Left colon (tissue), 2 donors: ENCODE results near the gene STK32B. TPM values are rescaled to one million over a fixed set of nuclear protein-coding genes. Genes with fewer than 3 reads are reported as not detected.
"Not testable (repeated sequence)": the region's sequence is repeated elsewhere in the genome, so short reads cannot be mapped to it uniquely, and the experiment has no call there.

ENCODE experiments used
- ATAC-seq: fragments of 200-7000 bp; cut with Tn5 transposase; one replicate; pipeline ENCODE4 v1.9.1; 2020; ENCODE audit warnings: mild to moderate bottlenecking, moderate library complexity
- DNase-seq, 2 donors: peaks; one replicate each; pipeline ENCODE4 v3.0.0-alpha.2; 2020
- intact Hi-C, 2 donors: fragments of 100-400 bp; cut with DNase I in 1 of 2; cut with micrococcal nuclease in 1 of 2; formaldehyde crosslinking; loops; one replicate each; pipeline versions ENCODE4 v1.11.2 to v1.14.0; 2022; cut with DNase I, micrococcal nuclease
- total RNA-seq, 2 donors: library from RNA; stranded (reverse); fragmentation: NEBNext Ultra II Directional; extraction: Animal tissue kit (Norgen Biotek cat#: 25700); gene quantifications; one replicate each; pipeline ENCODE4 v1.2.1, GENCODE V29; 2021
- donor health status: DM: no; HTN: no; CAD: no.
- donor health status: DM: yes; HTN: yes; CAD: no.

STK32B gene
- total RNA-seq, 2 donors from 2014 or later, result 0.40 to 0.78 TPM

DNA sequence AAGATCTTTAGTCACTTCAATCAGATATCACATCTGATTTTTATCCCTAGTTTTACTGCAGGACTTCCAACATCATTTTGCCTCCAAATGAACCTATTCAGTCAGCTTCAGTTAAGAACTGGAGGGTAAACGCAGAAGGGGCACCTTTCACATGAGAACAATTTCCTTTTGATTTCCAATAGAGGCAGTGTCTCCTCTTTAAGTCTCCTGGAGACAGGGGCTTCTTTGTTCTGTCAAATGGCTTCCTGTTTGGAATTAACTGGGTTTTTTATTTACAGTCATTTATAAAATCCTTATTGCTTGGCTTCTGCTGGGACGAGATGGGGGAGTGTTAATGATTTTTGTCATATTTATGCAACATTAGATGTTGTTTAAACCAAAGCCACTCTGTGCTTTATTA lies 164.0 kb downstream of the STK32B start:
- ATAC-seq (no peak), DNase-seq (no peak)
- intact Hi-C loops, result no loop called here

DNA sequence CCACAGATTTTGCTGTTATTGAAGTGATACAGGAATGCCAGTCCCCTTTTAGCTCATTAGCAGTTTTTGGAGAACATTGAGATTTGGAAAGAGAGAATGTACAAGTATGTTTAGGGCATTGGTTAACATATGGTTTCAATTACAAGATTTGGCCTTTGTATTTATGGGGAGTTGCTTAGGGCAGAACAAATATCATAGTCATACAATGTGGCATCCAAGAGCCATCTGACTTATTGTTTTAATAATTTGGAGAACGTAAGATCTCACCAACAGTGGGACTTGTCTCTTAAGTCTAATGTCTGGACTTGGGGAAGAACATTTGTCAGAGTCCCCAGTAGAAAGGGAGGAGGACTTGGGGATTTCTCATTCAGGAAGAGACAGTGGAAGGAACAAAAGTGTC lies 166.1 kb downstream of the STK32B start:
- ATAC-seq (no peak), DNase-seq (no peak)
- intact Hi-C loops, result no loop called here

DNA sequence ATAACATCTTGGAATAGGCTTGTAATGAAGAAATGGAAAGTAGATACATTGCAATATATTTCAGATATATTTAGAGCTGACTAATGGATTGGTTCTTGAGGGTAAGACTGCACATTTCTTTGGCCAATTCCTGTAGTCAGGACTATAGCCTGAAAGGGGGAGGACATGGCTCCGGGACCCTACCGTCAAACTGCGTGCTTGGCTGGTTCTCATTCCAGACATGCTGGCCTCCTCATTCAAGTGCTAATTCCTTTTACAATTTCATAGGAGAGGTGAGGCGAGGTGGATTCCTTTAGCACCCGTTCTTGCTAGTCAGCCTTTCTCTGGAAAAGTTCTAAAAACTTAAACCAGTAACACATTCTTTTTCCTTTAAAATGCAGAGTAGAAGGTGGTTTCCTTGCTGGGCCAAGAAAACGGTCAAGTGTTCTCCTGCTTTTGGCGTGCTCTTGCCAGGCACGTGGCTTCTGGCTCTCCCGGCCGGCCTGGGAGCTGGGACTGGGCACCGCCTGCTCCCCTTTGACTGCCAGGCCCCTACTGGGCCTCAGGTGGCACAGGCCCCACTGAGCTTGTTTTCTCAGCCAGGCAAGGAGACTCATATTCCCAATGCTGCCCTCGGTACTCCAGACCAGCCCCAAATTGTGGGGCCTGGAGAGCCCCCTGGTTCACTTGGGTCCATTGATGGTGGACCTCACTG lies 167.2 kb downstream of the STK32B start:
- no peak for ATAC-seq
- intact Hi-C loops, result no loop called here

DNA sequence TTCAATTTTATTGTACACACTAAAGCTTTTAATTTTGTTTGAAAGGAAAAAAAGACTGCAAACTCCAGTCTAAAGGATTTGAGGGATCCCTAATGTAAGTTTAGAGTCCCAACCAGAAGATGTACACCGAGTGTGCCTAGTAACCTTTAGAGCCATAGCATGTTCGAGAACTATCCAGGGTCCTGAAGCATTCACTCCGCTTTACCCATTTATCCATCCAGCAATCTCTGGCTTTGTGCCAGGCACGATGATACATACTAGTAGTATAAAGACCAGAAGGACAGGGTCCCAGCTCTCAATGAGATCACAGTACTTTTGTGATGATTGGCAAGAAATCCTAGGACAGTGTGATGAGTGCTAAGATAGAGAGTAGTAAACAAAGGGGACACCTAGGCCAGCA lies 168.7 kb downstream of the STK32B start:
- intact Hi-C loops, result no loop called here
- no peak for ATAC-seq
- DNase-seq, result no peak

More for the DNA sequence above, 167.2 kb downstream of the STK32B start:
- no peak for DNase-seq

DNA sequence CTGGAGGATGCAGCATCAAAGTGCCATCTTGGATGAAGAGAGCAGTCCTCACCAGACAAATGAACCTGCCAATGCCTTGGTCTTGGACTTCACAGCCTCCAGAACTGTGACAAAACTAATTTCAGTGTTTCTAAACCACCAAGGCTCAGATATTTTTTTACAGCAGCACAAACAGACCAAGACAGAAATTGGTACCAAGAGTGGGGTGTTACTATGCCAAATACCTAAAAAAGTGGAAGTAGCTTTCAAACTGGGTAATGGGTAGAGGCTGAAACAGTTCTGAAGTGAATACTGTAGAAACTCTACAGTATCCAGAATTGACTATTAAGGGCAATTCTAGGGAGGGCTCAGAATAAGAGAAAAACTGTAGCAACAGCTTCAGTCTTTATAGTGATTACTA lies 170.8 kb downstream of the STK32B start:
- ATAC-seq (no peak), DNase-seq (no peak)
- intact Hi-C loops, result no loop called here

DNA sequence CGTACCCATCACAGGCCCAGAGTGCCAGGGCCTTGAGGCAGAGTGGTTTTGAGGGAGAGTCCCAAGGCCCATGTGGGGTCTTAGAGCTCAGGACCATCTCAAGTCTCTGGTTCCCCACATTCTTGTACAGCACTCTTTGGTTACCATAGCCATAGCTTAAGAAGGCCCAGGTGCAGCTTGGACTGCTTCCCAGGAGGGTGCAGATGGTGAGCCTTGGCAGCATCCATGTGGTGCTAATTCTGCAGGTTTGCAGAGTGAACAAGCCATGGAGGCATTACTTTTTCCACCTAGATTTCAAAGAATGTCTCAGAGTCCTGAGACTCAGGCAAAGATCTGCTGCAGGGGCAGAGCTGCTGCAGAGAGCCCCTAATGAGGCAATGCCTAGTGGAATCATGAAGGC lies 171.7 kb downstream of the STK32B start:
- DNase-seq (no peak), ATAC-seq (no peak)
- intact Hi-C loops, result no loop called here

DNA sequence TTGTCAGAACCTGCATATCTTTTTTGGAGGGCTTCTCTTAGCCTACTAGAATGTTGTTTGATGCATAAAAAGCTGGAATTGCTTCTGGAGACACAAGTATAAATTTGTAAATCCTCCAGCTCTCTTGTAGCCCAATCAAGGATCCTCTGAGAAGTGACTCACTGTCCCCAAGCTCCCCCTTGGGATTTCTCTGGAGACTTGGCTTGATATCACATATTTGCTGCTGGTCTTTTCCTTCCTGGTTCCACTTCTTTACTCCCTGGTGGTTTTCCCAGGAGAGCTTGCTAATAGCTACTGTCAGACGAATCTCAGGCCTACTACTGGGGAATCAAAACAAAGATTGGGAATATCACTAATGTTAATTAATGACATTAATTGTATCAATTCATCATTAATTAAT lies 173.1 kb downstream of the STK32B start:
- intact Hi-C loops, result no loop called here
- DNase-seq, result no peak
- ATAC-seq, result no peak

DNA sequence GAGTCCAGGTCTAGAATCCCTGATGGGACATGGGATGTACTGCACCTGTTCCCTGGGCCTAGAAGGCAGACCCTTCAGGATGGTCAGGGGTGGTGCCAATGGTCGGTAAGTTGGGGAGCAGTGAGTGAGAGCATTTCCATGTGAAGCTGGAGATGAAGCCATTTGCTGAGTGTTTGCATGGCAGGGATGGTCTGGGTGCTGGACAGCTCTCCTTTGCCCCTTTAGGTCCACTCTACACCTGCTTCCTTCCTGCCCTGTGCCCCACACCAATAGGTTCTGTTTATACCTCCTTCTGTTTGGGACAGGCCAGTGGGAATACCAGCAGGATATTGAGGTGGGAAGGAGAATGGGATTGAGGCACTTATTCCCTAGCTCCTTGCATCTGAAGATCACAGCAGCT lies 181.3 kb downstream of the STK32B start:
- ATAC-seq (no peak), DNase-seq (no peak)
- intact Hi-C loops, result no loop called here

DNA sequence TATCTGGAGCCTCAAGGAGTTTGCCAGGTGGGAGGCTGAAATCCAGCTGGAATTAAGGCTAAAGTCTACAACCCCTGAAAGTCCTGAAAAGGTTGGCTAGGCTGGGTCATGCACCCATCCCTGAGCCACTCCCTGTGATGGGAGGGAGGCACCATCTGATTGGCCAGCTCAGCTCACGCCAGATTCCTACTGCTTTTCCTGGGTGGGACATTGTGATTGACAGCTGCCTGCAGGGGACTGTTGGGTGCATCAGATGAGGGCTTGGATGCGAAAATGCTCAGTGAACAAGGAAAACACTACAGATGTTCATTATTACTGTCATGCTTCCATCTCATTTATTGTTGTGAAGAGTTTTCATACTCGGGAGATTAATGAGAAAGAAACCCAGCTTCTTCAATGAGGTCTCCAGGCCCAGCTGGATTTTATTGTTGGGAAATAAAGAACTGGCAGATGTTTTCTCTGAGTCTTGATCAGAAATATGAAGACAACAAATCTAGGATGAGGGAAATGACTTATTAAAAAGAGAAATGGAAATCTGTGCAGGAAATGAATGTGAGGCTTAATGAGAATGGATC lies 185.9 kb downstream of the STK32B start:
- intact Hi-C loops, result no loop called here
- ATAC-seq (no peak), DNase-seq (no peak)

DNA sequence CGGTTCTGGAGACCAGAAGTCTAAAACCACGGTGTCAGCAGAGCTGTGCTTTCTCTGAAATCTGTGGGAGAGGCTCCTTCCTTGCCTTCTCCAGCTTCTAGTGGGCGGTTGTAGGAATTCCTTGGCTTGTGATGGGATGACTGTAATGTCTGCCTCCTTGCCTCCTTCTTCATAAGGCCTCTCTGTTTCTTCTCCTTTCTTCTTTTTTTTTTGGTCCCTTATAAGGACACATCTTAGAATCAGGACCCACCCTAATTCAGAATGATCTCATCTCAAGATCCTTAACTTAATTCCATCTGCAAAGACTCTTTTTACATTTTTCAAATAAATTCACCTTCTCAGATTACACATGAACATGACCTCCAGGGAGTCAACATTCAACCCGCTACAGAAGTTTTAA lies 186.9 kb downstream of the STK32B start:
- ATAC-seq, result no peak
- DNase-seq, result no peak

DNA sequence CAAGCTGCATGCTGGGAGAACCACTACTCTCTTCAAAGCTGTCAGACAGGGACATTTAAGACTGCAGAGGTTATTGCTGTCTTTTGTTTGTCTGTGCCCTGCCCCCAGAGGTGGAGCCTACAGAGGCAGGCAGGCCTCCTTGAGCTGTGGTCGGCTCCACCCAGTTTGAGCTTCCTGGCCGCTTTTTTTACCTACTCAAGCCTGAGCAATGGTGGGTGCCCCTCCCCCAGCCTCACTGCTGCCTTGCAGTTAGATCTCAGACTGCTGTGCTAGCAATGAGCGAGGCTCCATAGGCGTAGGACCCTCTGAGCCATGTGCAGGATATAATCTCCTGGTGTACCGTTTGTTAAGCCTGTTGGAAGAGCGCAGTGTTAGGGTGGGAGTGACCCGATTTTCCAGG lies 195.8 kb downstream of the STK32B start:
- intact Hi-C loops, ATAC-seq, DNase-seq: not testable (repeated sequence)

More for the DNA sequence above, 186.9 kb downstream of the STK32B start:
- intact Hi-C loops, result no loop called here

DNA sequence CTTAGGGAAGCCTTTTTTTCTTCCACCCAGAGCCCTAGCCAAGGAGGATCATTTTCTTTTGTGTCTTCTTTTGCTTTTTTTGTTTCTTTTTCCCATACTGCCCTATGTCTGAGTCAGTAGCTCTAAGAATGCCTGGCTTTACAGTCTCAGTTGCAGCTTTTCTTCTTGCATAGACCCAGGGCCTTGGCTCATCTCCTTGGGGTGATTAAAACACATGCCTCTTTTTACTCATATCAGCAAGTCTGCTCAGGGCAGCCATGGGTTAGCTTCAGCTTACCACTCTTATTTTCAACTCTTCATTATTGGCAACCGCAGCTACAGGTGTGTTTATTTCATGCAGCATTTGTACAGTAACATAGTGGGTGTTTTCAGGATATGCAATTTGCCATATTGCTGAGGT lies 196.5 kb downstream of the STK32B start:
- ATAC-seq (no peak), DNase-seq (no peak)
- intact Hi-C loops, result no loop called here

DNA sequence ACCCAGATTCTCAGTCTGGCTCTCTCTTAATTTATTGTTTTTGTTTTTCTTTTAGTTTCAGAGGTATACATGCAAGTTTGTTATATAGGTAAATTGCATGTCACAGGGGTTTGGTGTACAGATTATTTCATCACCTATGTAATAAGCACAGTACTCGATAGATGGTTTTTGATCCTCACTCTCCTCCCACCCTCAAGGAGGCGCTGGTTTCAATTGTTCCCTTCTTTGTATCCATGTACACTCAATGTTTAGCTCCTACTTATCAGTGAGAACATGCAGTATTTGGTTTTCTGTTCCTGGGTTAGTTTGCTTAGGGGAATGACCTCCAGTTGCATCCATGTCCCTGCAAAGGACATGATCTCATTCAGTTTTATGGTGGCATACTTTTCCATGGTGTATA lies 198.4 kb downstream of the STK32B start:
- DNase-seq (no peak), ATAC-seq (no peak)
- intact Hi-C loops, result no loop called here

DNA sequence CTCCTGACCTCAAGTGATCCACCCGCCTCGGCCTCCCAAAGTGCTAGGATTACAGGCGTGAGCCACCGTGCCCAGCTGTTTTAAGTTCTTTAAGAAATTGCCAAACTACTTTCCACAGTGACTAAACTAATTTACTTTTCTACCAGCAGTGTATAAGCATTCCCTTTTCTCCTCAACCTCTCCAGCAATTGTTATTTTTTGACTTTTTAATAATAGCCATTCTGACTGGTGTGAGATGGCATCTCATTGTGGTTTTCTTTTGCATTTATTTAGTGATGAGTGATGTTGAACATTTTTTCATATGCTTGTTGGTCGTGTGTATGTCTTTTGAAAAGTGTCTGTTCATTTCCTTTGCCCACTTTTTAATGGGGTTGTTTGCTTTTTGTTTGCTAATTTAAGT lies 199.3 kb downstream of the STK32B start:
- ATAC-seq, intact Hi-C loops, DNase-seq: not testable (repeated sequence)

DNA sequence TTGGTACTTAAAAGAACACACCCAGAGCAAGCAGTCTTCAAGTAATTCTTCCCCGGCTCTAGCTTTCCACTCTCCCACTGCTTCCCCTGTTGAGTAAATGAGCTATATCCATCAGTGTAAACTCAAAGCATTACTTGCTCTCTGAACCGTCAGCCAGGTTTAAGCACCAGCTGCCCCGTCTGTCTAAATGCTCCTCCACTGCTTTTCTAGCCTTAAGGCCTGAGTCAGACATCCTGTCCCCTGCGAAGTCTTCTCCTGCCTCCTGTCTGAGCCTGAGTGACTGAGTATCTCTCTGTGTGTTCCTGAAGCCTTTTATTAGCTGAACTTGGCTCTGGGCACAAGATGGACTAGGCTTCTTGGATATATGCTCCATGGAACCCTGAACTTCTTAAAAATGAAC lies 205.1 kb downstream of the STK32B start:
- ATAC-seq (no peak), DNase-seq (no peak)
- intact Hi-C loops, result no loop called here

DNA sequence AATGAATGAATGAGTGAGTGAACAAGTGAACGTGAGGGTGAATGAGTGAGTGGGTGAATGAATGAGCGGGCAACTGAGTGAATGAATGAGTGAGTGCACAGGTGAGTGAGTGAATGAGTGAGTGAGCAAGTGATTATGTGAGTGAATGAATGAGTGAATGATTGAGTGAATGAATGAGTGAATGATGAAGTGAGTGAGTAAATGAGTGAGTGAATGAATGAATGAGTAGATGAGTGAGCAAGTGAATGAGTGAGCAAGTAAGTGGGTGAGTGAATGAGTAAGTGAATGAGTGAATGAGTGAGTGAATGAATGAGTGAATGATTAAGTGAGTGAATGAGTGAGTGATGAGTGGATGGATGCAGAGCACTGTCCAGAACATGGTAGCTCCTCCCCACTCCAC lies 205.8 kb downstream of the STK32B start:
- ATAC-seq, result no peak
- DNase-seq, result no peak
- intact Hi-C loops, result no loop called here

DNA sequence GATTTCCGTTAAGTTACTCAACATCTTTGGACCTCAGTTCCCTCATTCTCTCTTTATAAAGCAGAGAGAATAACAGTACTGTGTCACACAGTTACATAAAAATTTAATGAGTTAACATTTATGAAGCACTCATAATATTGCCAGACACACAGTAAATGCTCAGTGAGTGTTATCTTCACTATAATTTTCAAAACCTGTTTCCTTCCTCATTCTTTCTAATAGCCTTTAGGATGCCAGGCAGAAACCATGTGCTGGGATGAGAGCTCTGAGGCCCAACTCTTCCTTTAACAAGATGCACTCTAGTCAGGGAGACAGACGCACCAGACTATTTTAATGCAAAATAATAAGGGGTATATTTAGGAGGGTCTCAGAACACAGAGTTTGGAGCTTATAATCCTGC lies 208.2 kb downstream of the STK32B start:
- no peak for DNase-seq
- intact Hi-C loops, result no loop called here
- no peak for ATAC-seq

DNA sequence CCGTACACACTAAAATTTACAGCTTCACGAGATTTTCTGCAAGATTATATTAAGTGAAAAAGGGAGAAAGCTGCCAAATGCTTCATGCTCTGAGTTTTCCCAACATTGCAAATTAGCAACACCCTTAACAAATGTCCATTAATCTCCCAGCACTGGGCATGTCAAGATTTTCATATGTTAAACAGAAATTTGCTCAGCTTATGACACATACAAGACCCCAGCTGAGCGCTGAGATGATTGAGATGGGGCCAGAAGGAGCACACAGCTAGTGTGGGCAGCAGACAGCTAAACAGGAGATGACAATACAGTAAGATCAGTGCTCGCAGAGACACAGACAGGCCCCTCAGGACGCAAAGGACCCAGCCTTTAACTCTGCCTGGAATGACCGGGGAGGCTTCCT lies 208.8 kb downstream of the STK32B start:
- no peak for ATAC-seq
- no peak for DNase-seq
- intact Hi-C loops, result no loop called here

DNA sequence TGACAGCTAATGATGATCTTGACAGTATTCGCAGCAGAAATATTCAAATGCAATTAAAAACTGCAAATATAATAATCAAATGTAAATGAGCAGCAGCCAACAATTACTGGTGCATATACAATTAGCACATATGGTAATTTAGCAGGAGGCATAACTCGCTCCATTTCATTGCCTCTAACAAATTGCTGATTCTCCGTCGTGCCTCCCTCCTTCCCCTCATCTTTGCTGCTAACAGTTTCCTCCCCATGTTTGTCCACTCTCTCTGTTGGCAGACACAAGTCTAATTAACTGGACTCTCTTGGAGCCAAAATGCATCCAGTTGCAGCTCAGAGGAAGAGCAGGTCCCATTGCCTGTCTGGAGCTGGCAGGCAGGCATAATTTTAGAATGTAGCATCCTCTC lies 210.6 kb downstream of the STK32B start:
- intact Hi-C loops, result no loop called here
- no peak for DNase-seq
- ATAC-seq, result no peak

DNA sequence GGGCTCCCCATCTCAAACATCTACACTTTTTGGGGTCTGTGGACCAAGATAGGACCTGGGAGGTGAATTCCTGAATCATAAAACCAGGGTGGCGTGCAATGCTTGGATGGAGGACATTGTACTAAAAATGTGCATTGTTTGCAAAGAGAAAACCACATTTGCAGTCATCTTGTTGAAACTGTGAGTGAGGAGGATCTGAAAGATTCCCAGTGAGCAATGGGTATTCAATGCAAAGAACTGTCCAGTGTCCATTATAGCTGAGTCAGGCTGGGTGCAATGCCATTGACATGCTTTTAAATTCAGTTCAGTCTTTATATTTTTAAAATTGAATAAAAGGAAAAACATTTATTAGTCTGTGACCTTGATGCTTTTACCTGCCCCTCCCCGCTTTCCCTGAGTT lies 215.7 kb downstream of the STK32B start:
- ATAC-seq (no peak), DNase-seq (no peak)
- intact Hi-C loops, result no loop called here

DNA sequence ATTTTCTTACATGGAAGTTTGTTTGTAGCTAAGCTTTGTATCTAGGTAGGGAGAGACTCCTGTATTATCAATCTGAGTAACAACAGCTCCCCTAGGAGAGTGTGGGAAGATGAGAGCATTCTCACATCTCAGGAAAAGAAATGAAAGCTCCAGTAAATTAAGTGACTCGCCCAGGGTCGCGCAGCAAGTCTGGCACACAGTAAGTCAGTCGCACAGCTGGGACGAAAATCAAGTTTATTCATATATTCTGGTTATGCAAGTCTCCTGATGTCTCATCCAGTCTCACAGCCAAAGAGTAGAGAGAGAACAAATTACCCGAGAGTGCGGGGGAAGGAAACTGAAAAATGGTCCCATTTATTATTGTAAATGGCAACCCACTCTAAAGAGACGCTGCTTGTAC lies 216.1 kb downstream of the STK32B start:
- no peak for ATAC-seq
- DNase-seq, result no peak
- intact Hi-C loops, result no loop called here
